Measurements from ENCODE around the gene KCNJ1.

DNA sequence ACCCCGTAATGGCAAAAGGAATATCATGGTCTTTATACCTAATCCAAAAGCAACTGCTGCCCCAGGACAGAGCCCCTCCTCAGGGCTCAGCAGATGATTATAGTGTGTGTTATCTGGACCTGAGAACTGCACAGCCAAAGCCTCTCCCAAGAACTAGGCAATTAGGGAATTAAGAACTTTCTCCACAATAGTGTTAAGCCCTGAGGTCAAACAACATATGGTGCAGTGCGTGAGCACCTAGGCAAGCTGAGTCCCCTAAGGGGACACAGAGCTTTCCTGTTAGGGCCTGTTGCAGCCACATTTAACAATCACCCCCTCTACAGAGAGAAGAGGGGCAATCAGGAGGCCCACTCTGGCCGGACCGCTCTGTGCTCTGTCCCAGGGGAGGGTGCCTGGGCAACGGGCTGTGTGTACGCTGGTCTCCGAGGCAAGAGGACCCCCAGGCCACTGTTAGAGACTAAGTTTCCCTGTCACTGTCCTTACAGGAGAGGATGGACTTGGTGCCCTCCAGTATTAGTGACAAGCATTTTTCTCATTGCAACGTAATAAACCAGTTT lies 22.6 kb upstream of the KCNJ1 start:
- TF ChIP-seq EZH2phosphoT487 (IDR thresholded peaks at IDR 0.05; ENCODE audit: borderline replicate concordance, low read length) = no peak
- TF ChIP-seq, protein P1, sequence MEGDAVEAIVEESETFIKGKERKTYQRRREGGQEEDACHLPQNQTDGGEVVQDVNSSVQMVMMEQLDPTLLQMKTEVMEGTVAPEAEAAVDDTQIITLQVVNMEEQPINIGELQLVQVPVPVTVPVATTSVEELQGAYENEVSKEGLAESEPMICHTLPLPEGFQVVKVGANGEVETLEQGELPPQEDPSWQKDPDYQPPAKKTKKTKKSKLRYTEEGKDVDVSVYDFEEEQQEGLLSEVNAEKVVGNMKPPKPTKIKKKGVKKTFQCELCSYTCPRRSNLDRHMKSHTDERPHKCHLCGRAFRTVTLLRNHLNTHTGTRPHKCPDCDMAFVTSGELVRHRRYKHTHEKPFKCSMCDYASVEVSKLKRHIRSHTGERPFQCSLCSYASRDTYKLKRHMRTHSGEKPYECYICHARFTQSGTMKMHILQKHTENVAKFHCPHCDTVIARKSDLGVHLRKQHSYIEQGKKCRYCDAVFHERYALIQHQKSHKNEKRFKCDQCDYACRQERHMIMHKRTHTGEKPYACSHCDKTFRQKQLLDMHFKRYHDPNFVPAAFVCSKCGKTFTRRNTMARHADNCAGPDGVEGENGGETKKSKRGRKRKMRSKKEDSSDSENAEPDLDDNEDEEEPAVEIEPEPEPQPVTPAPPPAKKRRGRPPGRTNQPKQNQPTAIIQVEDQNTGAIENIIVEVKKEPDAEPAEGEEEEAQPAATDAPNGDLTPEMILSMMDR (conservative IDR thresholded peaks at IDR 0.05; ENCODE audit: low read depth, low read length) = no peak
